ENCODE measurements around the gene GOLGA6L2. TPM values are rescaled to one million over a fixed set of nuclear protein-coding genes. Genes with fewer than 3 reads are reported as not detected.
"Not testable (repeated sequence)": the region's sequence is repeated elsewhere in the genome, so short reads cannot be mapped to it uniquely, and the experiment has no call there.

GOLGA6L2 gene
- total and polyA plus RNA-seq, 4 donors = not detected

GRCh38 chr15:23420806-23421575 lies 26.1 kb downstream of the GOLGA6L2 start:
- no peaks in the 10 kb centered on the region for H3K4me1 ChIP-seq (ENCODE audit: control insufficient read depth in 5 of 5, insufficient read depth in 5 of 5, low read length in 5 of 5)
- WGBS, 2 donors = 68 to 73% methylated on average over 16 of the region's 16 CpGs
- no peak overlapping the region for H3K4me3 ChIP-seq
- peaks cover 0 to 5% (median 0%) of the 10 kb centered on the region in 4 donors for H3K9me3 ChIP-seq (ENCODE audit: control insufficient read depth in 4 of 4, insufficient read depth in 3 of 4, low read length in 3 of 4)
- no peaks in the 10 kb centered on the region for H3K36me3 ChIP-seq (ENCODE audit: control insufficient read depth in 4 of 4, insufficient read depth in 4 of 4, low read length in 4 of 4)
- H3K27me3 ChIP-seq (ENCODE audit: control insufficient read depth in 3 of 3, insufficient read depth in 3 of 3, low read length in 2 of 3) = no peaks in the 10 kb centered on the region
- DNase-seq (peak in 1 of 3 donors; percentile 13), ATAC-seq (ENCODE audit: insufficient read depth, low FRiP score) (no peak)
- TF ChIP-seq, protein P1, sequence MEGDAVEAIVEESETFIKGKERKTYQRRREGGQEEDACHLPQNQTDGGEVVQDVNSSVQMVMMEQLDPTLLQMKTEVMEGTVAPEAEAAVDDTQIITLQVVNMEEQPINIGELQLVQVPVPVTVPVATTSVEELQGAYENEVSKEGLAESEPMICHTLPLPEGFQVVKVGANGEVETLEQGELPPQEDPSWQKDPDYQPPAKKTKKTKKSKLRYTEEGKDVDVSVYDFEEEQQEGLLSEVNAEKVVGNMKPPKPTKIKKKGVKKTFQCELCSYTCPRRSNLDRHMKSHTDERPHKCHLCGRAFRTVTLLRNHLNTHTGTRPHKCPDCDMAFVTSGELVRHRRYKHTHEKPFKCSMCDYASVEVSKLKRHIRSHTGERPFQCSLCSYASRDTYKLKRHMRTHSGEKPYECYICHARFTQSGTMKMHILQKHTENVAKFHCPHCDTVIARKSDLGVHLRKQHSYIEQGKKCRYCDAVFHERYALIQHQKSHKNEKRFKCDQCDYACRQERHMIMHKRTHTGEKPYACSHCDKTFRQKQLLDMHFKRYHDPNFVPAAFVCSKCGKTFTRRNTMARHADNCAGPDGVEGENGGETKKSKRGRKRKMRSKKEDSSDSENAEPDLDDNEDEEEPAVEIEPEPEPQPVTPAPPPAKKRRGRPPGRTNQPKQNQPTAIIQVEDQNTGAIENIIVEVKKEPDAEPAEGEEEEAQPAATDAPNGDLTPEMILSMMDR (IDR thresholded peaks at IDR 0.05; ENCODE audit: control extremely low read depth, extremely low read depth) = no peak
- H3K27ac ChIP-seq (ENCODE audit: low read depth in 1 of 2, low read length in 1 of 2) = no peak overlapping the region
- H3K9ac ChIP-seq (ENCODE audit: insufficient read depth in 1 of 2, low read length in 2 of 2) = no peak overlapping the region

DNA sequence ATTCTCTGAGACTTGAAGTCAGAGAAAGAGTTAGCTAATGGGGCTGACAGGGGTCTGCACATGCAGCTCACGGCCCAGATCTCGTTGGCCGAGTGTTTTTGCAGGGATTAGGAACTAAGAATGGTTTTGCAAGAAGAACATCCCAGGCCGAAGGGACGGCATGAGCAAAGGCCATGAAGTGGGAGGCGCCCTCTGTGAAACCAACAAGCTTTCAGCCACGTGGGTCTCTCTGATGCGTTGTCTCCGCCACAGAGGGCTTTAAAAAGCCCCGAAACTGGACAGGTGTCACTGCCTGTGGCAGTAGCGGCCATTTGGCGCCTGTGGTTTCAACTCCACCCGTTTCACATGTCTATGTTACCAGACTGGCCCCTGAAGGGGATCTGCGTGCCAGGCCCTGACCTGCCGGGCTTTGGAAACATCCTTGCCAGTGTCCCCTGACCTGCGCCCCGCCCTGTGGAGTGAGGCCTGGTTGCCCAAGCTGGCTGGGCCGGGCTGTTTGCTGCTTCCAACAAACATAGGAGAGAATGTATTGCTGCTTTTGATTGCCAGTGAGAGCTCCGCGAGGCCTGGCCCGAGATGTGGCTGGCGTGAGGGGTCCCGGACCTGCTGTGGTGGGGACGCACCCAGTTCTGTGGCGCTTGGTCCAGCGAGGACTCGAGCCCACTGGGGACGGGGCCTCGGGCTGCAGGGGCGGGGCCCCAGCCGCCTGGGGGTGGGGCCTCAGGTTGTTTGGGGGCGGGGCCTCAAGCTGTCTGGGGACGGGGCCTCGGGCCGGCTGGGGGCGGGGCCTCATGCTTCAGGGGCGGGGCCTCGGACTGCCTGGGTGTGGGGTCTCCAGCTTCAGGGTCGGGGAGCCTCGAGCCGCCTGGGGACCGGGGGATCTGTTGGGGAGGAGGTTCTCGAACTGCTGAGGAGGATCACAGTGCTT lies 30.4 kb downstream of the GOLGA6L2 start:
- no peak for DNase-seq

DNA sequence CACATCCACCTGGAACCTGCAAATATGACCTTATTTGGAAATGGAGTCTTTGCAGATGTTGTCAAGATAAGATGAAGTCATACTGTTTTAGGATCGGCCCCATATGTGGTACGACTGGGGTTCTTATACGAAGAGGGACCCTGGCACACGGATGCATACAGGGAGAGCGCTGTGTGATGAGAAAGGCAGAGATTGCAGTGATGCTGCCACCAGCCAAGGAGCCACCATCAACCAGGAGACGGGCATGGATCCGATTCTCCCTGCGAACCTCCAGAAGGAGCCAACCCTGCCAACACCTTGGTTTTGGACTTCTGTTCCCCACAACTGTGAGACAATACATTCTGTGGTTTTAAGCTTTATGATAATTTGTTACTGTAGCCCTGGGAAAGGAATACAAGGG lies 31.2 kb downstream of the GOLGA6L2 start:
- WGBS, 2 donors = 93 to 95% methylated on average over 8 of the region's 8 CpGs
- not testable (repeated sequence) for DNase-seq; H3K9me3 ChIP-seq (ENCODE audit: control insufficient read depth in 4 of 4, insufficient read depth in 3 of 4, low read length in 3 of 4); H3K36me3 ChIP-seq (ENCODE audit: control insufficient read depth in 4 of 4, insufficient read depth in 4 of 4, low read length in 4 of 4); H3K4me3 ChIP-seq; H3K27me3 ChIP-seq (ENCODE audit: control insufficient read depth in 3 of 3, insufficient read depth in 3 of 3, low read length in 2 of 3); ATAC-seq (ENCODE audit: insufficient read depth, low FRiP score); H3K4me1 ChIP-seq (ENCODE audit: control insufficient read depth in 5 of 5, insufficient read depth in 5 of 5, low read length in 5 of 5); H3K9ac ChIP-seq (ENCODE audit: insufficient read depth in 1 of 2, low read length in 2 of 2); H3K27ac ChIP-seq (ENCODE audit: low read depth in 1 of 2, low read length in 1 of 2)

More for the DNA sequence above, 30.4 kb downstream of the GOLGA6L2 start:
- Histone ChIP-seq H3K9me3 (ENCODE audit: control insufficient read depth in 4 of 4, insufficient read depth in 3 of 4, low read length in 3 of 4) (no peaks in the 10 kb centered on the region), H3K4me1 (ENCODE audit: control insufficient read depth in 5 of 5, insufficient read depth in 5 of 5, low read length in 5 of 5) (no peaks in the 10 kb centered on the region), H3K27me3 (ENCODE audit: control insufficient read depth in 3 of 3, insufficient read depth in 3 of 3, low read length in 2 of 3) (no peaks in the 10 kb centered on the region), H3K36me3 (ENCODE audit: control insufficient read depth in 4 of 4, insufficient read depth in 4 of 4, low read length in 4 of 4) (no peaks in the 10 kb centered on the region), H3K9ac (ENCODE audit: insufficient read depth in 1 of 2, low read length in 2 of 2) (no peak overlapping the region), H3K27ac (ENCODE audit: low read depth in 1 of 2, low read length in 1 of 2) (no peak overlapping the region), H3K4me3 (no peak overlapping the region)
- TF ChIP-seq, protein P1 (IDR thresholded peaks at IDR 0.05; ENCODE audit: control extremely low read depth, extremely low read depth) = no peak
- 86 to 91% methylated on average over 41 to 43 of the region's 43 CpGs for WGBS, 2 donors
- no peak for ATAC-seq (ENCODE audit: insufficient read depth, low FRiP score)

DNA sequence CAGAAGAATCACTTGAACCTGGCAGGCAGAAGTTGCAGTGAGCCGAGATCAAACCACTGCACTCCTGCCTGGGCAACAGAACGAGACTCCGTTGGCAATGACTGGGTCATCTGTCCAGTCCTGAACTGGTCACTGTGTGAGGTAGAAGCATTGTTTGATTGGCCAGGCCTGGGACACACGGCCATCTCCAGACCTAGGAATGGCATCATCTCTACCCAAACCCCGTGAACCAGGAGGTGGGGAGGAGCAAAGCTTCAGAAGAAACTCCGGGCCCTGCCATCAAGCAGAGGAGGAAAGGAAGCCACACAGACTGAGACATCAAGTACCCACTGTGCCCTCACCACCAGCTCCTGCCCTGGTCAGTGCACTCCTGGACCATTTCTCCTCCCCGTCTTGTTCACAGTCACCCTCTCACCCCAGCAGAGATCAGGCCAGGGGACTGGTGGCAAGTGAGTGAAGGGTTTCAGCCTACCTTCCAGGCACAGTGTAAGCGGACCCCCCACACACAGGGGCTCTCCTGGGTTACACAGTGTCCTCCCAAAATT lies 31.6 kb downstream of the GOLGA6L2 start:
- ATAC-seq (ENCODE audit: insufficient read depth, low FRiP score) = no peak
- no peaks in the 10 kb centered on the region for H3K36me3 ChIP-seq (ENCODE audit: control insufficient read depth in 4 of 4, insufficient read depth in 4 of 4, low read length in 4 of 4)
- no peak overlapping the region for H3K9ac ChIP-seq (ENCODE audit: insufficient read depth in 1 of 2, low read length in 2 of 2)
- H3K27ac ChIP-seq (ENCODE audit: low read depth in 1 of 2, low read length in 1 of 2) = no peak overlapping the region
- WGBS, 2 donors = 83 to 87% methylated on average over 8 of the region's 8 CpGs
- H3K27me3 ChIP-seq (ENCODE audit: control insufficient read depth in 3 of 3, insufficient read depth in 3 of 3, low read length in 2 of 3) = no peaks in the 10 kb centered on the region
- TF ChIP-seq, protein P1 (IDR thresholded peaks at IDR 0.05; ENCODE audit: control extremely low read depth, extremely low read depth) = no peak
- no peak for DNase-seq
- no peaks in the 10 kb centered on the region for H3K4me1 ChIP-seq (ENCODE audit: control insufficient read depth in 5 of 5, insufficient read depth in 5 of 5, low read length in 5 of 5)
- no peak overlapping the region for H3K4me3 ChIP-seq
- no peaks in the 10 kb centered on the region for H3K9me3 ChIP-seq (ENCODE audit: control insufficient read depth in 4 of 4, insufficient read depth in 3 of 4, low read length in 3 of 4)

DNA sequence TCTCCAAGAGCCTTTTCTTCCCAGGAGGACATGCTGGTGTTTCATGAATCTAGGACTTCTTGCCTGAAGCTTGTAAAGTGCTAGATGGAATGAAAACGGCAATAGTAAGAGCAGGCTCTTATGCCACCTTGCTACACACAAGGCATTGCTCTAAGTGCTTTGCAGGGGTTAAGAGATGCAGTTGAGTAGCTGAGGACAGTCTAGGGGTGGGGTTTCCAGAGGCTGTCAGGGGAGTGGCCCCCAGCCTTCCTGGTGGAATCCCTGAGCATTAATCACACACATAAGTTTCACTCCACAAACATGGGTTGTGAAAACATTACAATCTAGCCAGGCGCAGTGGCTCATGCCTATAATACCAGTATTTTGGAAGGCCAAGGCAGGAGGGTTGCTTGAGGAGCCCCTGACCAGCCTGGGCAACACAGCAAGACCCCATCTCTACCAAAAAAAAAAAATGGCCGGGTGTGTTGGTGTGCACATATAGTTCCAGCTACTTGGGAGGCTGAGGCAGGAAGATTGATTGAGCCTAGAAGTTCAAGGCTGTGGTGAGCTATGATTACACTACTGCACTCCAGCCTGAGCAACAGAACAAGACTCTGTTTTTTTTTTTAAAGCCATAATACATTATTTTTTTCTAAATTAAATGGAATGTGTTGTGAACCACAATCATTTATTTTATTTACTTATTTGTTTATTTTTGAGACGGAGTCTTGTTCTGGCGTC lies 34.0 kb downstream of the GOLGA6L2 start:
- WGBS, 2 donors = 79 to 87% methylated on average over 5 of the region's 5 CpGs
- not testable (repeated sequence) for H3K4me3 ChIP-seq; H3K27ac ChIP-seq (ENCODE audit: low read depth in 1 of 2, low read length in 1 of 2); ATAC-seq (ENCODE audit: insufficient read depth, low FRiP score); H3K9ac ChIP-seq (ENCODE audit: insufficient read depth in 1 of 2, low read length in 2 of 2); H3K36me3 ChIP-seq (ENCODE audit: control insufficient read depth in 4 of 4, insufficient read depth in 4 of 4, low read length in 4 of 4); DNase-seq; H3K9me3 ChIP-seq (ENCODE audit: control insufficient read depth in 4 of 4, insufficient read depth in 3 of 4, low read length in 3 of 4); H3K4me1 ChIP-seq (ENCODE audit: control insufficient read depth in 5 of 5, insufficient read depth in 5 of 5, low read length in 5 of 5); H3K27me3 ChIP-seq (ENCODE audit: control insufficient read depth in 3 of 3, insufficient read depth in 3 of 3, low read length in 2 of 3)
